ENCODE data around the gene LLPH.
A peak's percentile ranks its signal among the peaks of the same experiment; 100 is the strongest.
"Not testable (repeated sequence)": the region's sequence is repeated elsewhere in the genome, so short reads cannot be mapped to it uniquely, and the experiment has no call there.

LLPH gene

GRCh38 chr12:66130267-66131066, at the start of gene LLPH:
TSS of gene LLPH (minus strand) at chr12:66130750. CDS start at chr12:66129106, 1,644 bp downstream.
- peak; percentile 94 for DNase-seq (ENCODE audit: low spot score)

GRCh38 chr12:66176105-66176900, 45.8 kb upstream of the LLPH start:
- DNase-seq (ENCODE audit: low spot score): peak; percentile 15

DNA sequence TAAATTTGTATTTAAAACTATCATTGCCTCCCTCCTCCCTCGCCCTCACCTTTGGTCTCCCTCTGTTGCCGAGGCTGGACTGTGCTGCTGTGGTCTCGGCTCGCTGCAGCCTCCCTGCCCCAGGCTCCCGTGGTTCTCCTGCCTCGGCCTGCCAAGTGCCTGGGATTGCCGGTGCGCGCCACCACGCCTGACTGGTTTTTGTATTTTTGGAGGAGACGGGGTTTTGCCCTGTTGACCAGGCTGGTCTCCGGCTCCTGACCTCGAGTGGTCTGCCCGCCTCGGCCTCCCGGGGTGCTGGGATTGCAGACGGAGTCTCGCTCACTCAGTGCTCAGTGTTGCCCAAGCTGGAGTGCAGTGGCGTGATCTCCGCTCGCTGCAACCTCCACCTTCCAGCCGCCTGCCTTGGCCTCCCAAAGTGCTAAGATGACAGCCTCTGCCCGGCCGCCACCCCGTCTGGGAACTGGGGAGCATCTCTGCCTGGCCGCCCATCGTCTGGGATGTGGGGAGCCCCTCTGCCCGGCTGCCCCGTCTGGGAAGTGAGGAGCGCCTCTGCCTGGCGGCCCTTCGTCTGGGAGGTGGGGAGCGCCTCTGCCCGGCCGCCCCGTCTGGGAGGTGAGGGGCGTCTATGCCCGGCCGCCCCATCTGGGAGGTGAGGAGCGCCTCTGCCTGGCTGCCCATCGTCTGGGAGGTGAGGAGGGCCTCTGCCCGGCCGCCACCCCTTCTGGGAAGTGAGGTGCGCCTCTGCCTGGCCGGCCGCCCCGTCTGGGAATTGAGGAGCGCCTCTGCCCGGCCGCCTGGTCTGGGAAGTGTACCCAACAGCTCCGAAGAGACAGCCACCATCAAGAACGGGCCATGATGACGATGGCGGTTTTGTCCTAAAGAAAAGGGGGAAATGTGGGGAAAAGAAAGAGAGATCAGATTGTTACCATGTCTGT, 44.1 kb upstream of the LLPH start:
- not testable (repeated sequence) for DNase-seq (ENCODE audit: low spot score)

DNA sequence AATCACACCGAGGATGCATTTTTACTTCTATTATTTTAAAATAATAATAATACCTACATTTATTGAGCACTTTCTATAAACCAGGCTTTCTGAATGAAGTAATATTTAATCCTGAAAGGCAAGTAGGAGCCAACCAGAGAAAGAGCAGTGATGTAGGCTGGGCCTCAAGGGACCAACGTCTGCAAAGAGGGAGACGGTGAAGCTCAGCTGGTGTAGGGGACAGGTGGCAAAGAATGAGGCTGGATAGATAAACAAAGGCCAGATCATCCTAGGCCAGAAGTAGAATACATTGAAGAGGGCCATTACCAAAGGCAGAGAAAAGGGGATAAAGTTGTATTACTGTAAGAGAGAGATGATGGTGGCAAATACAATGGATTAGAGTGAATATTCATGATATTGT, 40.1 kb upstream of the LLPH start:
- DNase-seq (ENCODE audit: low spot score): no peak

DNA sequence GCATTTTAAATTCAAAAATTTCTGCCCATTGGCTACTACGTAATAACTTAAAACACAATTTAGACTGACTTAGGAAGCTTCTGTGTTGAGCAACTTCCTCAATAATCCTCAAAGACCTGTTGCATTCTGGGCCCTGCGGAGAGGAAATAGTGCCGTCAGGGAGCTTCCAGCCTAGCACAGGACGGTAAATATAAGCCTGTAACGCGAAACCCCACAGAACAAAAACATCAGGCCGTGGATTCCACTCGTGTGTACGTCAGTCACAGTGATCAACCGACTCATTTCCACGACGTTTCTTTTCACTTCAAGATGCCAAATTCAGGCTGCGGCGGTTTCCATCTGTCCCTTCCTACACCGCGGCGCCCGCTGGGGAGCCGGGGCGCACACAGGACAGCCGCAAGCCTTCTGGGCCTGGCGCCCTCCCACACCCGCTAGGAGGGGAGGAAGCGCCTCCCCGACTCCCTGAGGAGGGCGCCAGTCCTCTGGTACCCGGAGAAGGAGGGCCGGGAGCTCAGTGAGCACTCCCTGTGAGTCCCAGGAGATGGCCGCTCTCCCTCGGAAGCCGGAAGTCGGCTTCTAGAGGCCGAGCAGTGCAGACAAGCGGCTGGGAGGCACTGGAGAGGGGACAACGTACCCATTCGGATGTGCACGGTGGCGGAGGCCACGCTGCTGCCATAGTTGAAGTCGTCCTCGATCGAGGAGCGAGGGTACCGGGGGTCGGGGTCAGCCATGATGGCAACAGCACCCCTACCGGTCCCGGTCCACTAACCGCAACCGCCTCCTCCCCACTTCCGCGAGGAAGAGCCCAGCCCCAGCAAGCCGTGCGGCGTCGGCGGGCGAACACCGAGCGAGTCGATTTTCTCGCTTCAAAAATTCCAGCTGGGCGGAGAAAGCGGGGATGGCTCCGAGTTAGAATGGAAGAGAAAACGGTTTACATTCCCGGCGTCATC, 38.9 kb upstream of the LLPH start, which contains the start of gene TMBIM4:
TSS of gene TMBIM4 (minus strand) at position 776 of the 950 bp plus-strand sequence. CDS start at position 731, 45 bp downstream.
- peak; percentile 94 for DNase-seq (ENCODE audit: low spot score)

- no peak for DNase-seq (ENCODE audit: low spot score)
These were observed 37.9 kb upstream of the LLPH start for GRCh38 chr12:66168410-66168809.

GRCh38 chr12:66166561-66166960, 36.0 kb upstream of the LLPH start:
- DNase-seq (ENCODE audit: low spot score): no peak

- DNase-seq (ENCODE audit: low spot score): no peak
These were observed 34.6 kb upstream of the LLPH start for GRCh38 chr12:66165141-66165540.

GRCh38 chr12:66164349-66164821, 33.8 kb upstream of the LLPH start:
- no peak for DNase-seq (ENCODE audit: low spot score)

- DNase-seq (ENCODE audit: low spot score): no peak
These were observed 32.7 kb upstream of the LLPH start for GRCh38 chr12:66163289-66163688.

- DNase-seq (ENCODE audit: low spot score): no peak
These were observed 32.2 kb upstream of the LLPH start for GRCh38 chr12:66162701-66163100.

DNA sequence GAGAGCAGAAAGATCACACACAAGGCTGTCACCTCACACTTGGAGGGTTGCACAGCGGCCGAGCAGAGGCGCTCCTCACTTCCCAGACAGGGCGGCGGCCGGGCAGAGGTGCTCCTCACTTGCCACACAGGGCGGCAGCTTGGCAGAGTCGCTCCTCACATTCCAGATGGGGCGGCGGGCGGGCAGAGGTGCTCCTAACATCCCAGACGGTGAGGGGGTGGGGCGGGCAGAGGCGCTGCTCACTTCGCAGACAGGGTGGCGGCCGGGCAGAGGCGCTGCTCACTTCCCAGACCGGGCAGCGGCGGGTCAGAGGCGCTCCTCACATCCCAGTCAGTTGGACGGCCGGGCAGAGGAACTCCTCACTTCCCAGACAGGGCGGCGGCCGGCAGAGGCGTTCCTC, 30.2 kb upstream of the LLPH start:
- no peak for DNase-seq (ENCODE audit: low spot score)

DNA sequence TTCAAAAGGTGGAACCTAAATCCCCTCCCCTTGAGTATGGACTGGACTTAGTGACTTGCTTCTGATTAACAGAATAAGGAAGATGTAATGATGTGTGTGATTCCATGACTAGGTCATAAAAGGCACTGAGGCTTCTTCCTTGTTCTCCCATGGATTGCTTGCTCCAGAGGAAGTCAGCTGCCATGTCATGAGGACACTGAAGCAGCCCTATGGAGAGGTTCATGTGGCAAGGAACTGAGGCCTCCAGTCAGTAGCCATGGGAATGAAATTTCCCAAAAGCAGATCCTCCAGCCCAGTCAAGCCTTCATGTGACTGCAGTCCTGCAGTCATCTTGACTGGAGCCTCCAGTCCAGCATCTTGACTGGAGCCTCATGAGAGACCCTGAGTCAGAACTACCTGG, 28.6 kb upstream of the LLPH start:
- no peak for DNase-seq (ENCODE audit: low spot score)

GRCh38 chr12:66156654-66157053, 26.1 kb upstream of the LLPH start:
- no peak for DNase-seq (ENCODE audit: low spot score)

- DNase-seq (ENCODE audit: low spot score): peak; percentile 8
These were observed 24.2 kb upstream of the LLPH start for GRCh38 chr12:66154776-66155175.

DNA sequence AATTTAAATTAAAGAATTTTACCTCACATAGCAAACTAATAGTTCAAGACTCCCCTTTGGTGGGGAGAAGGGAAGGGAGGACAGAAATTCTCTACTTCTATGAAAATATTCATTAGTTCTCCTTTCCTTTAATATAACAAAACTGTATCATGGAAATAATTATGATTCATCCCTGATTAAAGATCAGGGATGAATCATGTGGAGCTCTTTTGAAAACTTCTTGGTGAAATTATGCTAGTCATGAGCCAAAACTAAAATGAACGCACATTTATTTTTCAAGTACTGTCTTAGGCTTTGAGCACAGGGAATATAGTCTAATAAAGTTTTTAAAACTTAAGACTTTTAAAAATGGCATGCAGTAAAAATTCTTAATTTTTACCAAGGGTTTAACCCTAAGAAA, 22.2 kb upstream of the LLPH start:
- DNase-seq (ENCODE audit: low spot score): peak; percentile 56

- DNase-seq (ENCODE audit: low spot score): no peak
These were observed 19.3 kb upstream of the LLPH start for GRCh38 chr12:66149702-66150398.

- DNase-seq (ENCODE audit: low spot score): peak; percentile 64
These were observed 14.5 kb upstream of the LLPH start for GRCh38 chr12:66144791-66145754.

DNA sequence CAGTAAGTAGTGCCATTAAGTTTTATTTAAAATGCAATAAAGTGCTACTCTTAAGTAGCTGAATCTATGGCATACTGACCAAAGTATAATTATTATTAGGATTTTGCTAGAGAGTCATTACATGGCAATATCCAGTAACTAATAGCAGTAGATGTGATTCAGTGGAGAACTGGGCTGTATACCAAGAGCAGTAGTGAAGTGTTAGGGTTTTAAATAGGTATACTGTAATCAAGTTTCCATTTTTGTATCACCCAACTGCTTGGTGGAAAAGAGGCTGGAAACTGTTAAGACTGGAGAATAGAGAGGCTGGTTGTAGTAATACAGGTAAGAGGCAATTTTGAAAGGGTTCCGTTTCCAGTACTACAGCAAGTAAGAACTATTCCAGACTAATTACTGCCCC, 13.3 kb upstream of the LLPH start:
- DNase-seq (ENCODE audit: low spot score): no peak
